GM19238 (cell line): Measurements from ENCODE around the gene NLRP1.

Source experiments
- DNase-seq: peaks from one replicate; pipeline ENCODE4 v3.0.0; 2011; ENCODE audit warnings: low spot score; ENCODE audit not compliant: insufficient read length

The NLRP1 gene

GRCh38 chr17:5516060-5516792 is 68.1 kb downstream of the NLRP1 start:
- no peak for DNase-seq

DNA sequence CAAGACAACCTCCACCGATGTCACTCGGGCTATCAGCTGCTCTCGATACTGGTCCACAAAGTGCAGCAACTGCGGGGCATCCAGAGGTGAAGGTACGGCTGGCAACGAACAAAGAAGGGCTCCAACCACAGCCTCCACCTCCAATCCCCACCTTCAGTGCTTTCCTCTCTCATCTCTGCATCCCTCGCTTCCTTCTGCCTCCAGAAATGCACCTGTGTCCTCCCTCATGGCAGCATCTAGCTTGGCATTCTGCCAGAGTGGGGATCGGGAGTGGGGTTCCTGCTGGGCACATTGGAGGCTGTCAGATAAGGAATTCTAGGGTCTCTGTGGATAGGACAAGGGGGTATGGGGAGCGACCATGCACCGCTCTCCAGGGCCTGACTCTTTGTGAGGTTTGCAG is 69.3 kb downstream of the NLRP1 start:
- DNase-seq = no peak

DNA sequence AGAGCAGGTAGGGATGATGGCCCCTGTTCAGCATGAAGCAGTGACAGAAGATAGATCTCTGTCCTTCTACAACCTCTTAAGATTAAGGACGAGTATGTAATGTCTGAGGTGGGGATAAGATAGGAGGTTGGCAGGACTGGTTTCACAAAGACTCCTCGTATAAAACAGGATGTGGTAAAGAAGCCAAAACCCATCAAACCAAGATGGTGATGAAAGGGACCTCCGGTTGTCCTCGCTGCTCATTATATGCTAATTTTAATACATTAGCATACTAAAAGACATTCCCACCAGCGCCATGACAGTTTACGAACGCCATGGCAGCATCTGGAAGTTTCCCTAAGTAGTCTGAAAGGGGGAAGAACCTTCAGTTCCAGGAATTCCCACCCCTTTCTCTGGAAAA is 70.7 kb downstream of the NLRP1 start:
- no peak for DNase-seq

- no peak for DNase-seq
These were observed 72.7 kb downstream of the NLRP1 start for GRCh38 chr17:5511401-5512225.

GRCh38 chr17:5510771-5511170 is 73.5 kb downstream of the NLRP1 start:
- no peak for DNase-seq

DNA sequence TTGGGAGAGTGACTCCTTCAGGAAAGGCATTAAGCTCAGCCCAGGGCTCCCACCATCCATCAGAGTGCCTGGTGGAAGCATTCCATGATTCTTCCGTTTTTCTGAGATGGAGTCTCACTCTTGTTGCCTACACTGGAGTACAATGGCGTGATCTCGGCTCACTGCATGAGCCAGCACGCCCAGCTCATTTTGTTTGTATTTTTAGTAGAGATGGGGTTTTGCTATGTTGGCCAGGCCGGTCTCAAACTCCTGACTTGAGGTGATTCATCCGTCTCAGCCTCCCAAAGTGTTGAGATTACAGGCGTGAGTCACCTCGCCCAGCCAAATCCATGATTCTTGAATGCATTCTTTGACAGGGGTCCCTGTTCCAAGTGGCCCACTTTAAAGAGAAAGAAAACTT is 74.8 kb downstream of the NLRP1 start:
- no peak for DNase-seq

- DNase-seq = no peak
These were observed 75.5 kb downstream of the NLRP1 start for GRCh38 chr17:5508810-5509209.

DNA sequence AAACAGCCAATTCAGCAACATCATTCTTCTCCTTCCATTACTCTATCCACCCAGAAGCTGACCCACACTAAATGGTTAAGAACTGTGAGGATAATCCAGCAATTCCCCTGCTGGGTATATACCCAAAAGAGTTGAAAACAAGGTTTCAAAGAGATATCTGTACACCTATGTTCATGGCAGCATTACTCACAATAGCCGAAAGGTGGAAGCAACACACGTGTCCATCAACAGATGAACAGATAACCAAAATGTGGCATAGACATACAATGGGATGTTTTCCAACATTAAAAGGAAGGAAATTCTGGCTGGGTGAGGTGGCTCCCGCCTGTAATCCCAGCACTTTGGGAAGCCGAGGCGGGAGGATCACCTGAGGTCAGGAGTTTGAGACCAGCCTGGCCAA is 78.0 kb downstream of the NLRP1 start:
- DNase-seq = no peak

- DNase-seq = no peak
These were observed 81.8 kb downstream of the NLRP1 start for GRCh38 chr17:5502552-5502951.

DNA sequence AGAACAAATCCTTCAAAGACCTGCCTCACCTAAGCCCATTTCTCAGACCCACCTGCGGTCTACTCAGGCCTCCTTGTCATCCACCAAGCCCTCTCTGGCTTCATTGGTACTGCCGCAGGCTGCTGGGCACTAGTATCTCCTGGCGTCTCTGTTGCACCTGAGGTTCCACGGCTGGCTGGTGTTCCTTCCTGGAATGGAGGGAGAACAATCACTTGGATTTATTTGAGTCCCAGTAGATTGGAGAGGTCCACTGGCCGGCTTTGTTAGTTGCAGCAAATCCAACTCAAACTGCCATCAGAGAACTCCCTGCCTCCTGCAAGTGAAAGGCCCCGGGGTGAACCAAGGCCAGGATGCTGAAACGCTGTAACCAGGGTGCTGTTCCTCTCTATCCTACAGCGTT is 82.6 kb downstream of the NLRP1 start:
- no peak for DNase-seq

- DNase-seq = peak; percentile 86
These were observed 83.5 kb downstream of the NLRP1 start for GRCh38 chr17:5500589-5501391.

DNA sequence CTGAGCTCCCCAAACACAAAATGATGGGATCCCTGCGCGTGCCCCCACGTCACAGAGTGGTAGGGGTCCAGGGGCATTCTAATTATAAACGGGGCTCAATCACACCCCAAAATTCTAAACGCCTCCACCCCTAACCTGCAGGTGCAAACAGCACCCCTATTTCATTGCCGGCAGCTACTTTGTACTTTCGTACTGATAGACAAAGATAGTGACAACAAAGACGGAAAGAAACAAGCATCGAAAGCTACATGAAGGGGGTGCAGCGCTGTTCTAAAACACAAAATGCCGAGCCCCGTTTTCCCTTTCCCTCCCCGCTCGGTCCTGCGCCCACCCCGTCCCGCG is 84.1 kb downstream of the NLRP1 start:
- DNase-seq = no peak

GRCh38 chr17:5499476-5500231 is 84.7 kb downstream of the NLRP1 start:
- DNase-seq = no peak

GRCh38 chr17:5492970-5493369 is 91.3 kb downstream of the NLRP1 start:
- no peak for DNase-seq

DNA sequence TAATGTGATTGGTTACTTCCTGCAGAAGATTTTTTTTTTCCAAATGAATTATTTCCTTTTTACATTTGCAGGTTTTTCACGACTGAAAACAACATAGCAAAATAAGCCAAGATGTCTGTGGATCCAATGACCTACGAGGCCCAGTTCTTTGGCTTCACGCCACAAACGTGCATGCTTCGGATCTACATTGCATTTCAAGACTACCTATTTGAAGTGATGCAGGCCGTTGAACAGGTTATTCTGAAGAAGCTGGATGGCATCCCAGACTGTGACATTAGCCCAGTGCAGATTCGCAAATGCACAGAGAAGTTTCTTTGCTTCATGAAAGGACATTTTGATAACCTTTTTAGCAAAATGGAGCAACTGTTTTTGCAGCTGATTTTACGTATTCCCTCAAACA is 95.6 kb downstream of the NLRP1 start:
- DNase-seq = no peak

DNA sequence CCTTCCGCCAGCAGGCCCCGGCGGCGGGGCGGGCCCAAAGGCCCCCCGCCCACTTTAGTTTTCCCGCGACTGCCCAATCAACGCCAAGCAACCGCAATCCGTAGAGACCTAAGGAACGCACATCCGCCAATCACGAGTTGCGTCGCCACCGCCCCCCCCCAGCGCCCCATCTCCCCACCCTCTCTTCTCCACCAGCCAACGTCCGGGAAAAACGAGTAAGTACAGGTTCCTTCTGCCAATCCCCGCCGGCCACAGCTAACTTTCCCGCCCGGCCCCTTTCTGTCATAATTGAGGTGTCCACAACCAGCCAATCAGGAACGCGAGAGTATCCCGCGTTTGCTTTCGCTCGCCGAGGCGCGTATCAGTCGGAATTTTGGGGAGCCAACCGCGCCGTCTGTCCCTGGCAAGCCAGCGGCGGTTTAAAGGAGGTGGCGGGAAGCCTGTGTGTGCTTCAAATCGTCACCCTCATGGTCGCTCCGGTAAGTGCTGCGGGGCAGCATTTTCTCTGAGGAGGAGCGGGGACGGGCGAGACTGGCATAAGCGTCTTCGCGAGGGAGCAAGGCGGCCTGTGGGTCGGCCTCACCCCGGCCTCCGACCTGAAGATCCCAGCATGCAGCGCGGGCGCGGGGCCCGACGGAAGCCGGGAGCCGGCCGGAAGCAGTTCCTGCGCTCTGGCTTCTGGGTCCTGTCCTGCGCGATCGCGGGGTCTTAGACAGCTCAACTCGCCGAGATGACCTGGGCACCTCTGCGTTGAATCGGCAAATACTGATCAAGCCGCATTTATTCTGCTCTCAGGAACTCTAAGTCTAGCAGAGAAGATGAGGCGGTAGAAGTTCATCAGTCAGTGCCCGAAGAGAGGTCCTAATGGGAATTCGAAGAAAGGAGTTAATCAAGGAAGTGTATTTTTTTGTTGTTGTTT is 97.8 kb downstream of the NLRP1 start, which contains the start of gene MIS12:
Gene MIS12, plus strand, starts transcription at position 361 of the 919 bp plus-strand sequence. CDS start 2,297 bp downstream, outside the sequence.
- peak; percentile 87 for DNase-seq

GRCh38 chr17:5485270-5486205 is 98.8 kb downstream of the NLRP1 start, which contains the start of gene DERL2:
DERL2 (minus strand) TSS chr17:5486178; CDS start chr17:5486161, 17 bp downstream.
- peak; percentile 29 for DNase-seq

- DNase-seq = no peak
These were observed 102.9 kb downstream of the NLRP1 start for GRCh38 chr17:5481451-5481850.

DNA sequence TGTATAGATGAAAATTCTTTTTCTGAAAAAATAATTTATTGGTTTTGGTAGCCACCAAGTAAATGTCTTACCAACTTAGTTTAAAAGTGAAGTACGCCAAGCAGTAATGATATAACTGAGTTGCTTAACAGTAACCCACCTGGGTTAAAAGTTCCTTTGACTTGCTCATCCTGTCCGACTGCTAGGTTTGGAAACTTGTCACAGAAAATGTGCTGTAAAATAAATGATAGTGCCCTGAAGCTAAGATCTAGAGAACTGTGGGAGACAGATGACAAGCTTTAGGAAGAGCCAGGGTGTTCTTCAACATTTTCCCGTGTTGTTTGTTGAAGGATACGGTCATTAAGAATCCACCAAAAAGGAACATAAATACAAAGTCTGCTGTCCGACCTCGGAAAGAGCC is 103.3 kb downstream of the NLRP1 start:
- DNase-seq = no peak
